GM19395 (cell line): ENCODE results near the gene FLOT2.
"Not testable (repeated sequence)": the region's sequence is repeated elsewhere in the genome, so short reads cannot be mapped to it uniquely, and the experiment has no call there.

ENCODE experiments used
- ATAC-seq: cut with Tn5 transposase; IDR thresholded peaks from one replicate; pipeline ENCODE4 v1.9.1; 2021; ENCODE audit warnings: mild to moderate bottlenecking, moderate library complexity; ENCODE audit not compliant: unreplicated experiment

Gene FLOT2

DNA sequence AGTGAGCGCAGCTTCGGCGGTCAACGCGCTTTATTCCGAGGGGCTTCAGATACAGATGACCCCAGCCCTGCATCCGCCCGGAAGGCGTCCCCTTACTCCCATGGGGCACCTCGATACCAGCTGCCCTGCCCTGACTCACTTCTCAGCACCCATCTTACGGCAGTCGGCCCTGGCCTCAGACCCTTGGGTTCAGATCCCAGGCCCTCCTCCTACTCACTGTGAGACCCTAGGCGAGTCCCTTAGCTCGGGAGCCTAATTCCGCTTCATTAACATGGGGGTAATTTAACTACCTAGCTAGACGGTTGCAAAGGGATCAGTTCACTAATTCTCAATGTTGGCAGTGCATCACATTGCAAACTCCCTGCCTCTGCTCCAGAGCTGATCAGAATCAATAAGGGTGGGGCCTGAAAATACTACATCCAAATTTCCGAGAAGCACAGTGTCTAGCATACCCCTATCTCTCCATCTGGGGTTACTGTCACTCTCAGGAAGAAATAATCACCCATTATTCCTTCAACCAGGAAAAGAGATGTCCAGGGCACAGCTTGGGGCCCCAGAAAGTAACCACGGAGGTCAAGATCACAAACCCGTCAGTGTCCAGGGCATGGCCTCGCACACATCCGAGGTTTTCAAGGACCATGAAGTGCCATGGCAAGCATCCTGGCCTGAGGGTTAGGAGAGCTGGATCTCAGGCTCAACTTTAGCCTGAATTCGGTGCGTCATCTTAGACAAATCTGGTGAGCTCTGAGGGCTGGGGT, 415 bp upstream of the FLOT2 start:
- ATAC-seq: no peak

DNA sequence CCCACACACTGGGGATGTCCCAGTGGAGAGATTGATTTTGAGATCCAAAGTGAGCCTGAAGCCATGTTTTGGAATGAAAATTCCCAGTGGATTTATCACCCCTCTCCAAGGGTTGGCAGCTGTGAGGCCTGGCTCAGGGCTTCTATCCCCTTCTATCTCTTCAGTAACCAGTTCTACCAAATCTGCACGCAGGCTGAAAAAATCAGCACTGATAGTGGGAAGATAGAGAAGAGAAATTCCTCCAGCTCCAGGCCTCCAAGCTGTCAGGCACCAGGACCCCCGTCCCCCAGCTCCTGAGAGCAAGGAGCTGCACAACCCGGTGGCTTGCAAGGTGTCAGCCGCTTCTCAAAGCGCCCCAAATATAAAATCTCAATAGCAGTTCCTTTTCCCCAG, 1.0 kb downstream of the FLOT2 start:
- ATAC-seq: no peak

DNA sequence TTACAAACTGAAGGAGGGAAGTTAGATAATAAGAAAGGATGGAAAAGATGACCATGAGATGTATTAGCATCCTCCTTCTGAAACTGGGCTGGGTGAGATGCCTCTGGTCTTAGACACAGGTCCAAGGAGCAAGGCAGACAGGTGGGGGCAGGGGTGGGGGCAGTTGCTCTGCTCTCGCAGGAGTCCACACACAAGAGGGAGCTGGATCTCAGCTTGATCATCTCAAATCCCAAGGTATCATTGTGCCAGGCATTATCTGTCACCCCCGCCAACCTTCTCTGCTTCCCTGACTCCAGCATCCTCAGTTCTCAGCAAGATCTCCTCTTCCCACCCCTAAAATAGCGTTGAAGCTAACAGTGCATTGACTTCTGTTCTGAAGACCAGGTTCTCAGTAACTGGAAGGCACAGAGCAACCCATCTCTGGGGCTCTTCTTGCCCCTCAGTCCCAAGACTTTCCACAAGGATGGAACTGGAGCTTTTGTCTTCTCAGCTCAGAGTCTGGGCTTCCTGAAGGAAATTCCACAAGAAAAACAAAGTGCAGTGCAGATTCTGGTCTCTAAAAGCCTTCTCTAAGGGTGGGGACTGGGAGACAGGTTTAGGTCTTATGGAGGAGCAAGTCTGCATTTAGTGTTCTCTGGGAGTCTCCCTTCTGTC, 1.6 kb downstream of the FLOT2 start:
- ATAC-seq: no peak

GRCh38 chr17:28893248-28894183, 4.0 kb downstream of the FLOT2 start:
- not testable (repeated sequence) for ATAC-seq

- ATAC-seq: no peak
These were observed 5.5 kb downstream of the FLOT2 start for GRCh38 chr17:28892024-28892423.

- ATAC-seq: no peak
These were observed 6.3 kb downstream of the FLOT2 start for GRCh38 chr17:28891201-28891600.

DNA sequence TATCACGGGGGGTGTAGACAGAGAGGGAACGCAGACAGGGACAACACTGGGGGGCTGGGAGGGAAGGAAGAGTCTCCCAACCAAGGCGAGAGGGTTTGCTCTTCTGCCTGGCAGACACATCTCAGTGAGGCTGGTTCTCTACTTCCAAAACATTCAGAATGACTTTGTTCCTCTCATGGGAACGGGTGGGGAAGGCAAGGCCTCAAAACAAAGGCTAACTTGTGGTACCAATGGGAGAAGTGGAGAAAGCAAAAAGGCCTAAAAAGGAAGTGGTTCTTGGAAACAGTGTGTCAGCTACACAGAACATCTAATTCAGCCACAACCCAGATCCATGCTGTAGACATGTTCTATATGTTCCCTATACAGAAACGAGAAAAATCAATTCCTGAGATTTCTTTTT, 7.5 kb downstream of the FLOT2 start:
- ATAC-seq: no peak

DNA sequence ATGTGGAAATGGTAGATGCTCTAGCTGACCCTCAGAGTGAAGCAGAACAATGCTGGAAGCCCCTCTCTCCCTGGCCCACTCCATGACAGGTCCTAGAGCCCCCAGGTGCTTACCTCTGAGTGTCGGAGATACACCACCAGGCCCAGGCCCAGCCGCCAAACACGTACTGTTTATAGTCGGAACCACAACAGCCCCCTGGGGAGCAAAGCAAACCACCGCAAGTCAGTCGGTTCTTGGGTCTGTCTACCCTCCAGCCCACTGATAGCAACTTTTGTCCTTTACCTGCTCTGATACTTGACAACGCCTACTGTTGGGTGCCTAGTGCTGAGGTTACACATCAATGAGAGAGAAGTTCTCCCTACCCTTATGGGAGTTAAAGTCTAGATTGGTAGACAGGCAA, 8.7 kb downstream of the FLOT2 start:
- ATAC-seq: no peak

- no peak for ATAC-seq
These were observed 9.6 kb downstream of the FLOT2 start for GRCh38 chr17:28887871-28888471.

DNA sequence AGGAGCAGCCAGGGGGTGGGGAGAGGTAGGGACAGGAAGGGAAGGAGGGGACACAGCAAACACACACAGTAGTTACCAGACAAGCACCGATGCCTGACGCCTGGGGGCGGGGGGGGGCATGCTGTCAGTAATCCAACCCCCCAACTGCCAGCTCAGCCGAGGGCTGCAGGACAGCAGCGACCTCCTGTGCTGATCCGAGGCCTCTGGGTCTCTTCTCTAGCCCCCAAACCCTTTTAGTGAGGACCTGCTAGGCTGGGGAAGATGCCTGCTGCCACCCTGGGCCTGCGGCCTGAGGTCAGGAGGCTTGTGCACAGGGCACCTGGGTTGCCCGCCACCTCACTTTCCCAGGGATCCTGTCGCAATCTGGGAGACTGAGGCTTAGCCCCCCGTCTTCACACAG, 11.6 kb downstream of the FLOT2 start:
- ATAC-seq: no peak

DNA sequence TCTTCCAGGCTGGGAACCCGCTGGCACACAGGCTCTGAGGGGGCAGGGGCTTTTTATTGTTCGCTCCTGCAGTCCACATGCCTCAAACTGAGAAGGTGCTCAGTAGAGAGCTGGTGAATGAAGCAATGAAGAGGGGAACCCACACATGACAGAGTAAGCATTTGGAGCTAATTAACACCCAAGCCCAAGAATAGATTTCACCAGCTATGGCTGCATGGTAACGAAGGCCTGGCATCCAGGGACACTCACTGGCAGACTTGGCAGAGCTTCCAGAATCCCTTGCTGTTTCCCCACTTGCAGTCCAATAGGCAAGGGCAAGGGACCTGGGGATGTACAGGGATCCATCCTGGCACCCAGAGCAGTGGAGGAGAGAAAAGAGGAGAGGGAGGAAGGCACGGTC, 12.2 kb downstream of the FLOT2 start:
- ATAC-seq: no peak

GRCh38 chr17:28883967-28884702, 13.4 kb downstream of the FLOT2 start:
- ATAC-seq: no peak

DNA sequence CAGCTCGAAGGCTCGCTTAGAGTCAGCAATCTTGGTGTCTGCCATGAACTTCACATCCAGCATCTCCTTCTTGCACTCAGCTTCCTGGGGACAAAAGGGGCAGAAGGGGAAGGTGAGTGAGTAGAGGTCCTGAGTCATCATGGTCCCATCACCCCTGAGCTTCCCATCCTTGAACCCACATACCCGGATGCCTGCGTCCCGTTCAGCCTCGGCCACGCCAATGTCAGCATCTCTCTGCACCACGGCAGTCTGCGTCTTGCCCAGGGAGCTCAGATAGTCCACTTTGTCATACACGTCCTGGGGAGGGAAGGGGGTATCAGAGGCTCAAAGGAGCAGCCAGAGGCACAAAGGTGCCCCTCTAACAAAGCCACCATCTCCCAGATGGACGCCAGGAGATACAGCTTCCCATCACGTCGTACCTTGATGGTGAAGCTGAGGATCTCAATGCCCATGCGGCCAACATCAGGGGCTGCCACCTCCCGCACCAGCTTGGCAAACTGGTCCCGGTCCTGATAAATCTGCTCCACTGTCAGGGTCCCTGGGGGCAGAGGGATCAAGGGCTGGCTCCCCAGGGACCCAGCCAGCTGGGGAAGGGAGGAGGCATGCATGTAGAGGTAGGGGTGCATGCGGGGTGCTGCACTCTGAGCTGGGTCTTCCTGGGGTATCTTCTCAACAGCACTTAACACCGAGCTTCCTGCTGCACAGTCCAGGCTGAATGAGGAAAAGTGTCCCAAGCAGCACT, 15.2 kb downstream of the FLOT2 start:
- no peak for ATAC-seq

GRCh38 chr17:28881533-28882056, 15.9 kb downstream of the FLOT2 start:
- ATAC-seq: no peak

DNA sequence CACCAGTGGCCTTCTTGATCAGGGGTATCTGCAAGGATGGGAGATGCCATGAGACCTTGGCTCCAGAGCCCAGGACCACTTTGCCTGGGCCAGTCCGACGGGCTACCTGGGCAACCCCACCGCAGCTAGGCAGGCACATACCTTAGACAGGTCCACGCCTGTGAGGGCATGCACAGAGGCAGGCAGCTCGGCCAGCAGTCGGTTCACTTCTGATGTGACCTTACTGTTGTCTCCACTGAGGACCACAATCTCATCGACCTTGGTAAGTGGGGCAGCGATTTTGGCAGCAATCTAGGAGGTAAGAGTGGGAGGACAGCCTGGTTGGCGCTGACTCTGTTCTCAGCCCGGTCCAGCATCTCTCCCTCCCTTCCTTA, 17.0 kb downstream of the FLOT2 start:
- no peak for ATAC-seq

- ATAC-seq: no peak
These were observed 17.5 kb downstream of the FLOT2 start for GRCh38 chr17:28879886-28880571.

- no peak for ATAC-seq
These were observed 18.6 kb downstream of the FLOT2 start for GRCh38 chr17:28878981-28879380.

- no peak for ATAC-seq
These were observed 19.2 kb downstream of the FLOT2 start for GRCh38 chr17:28878158-28878910.
